GM12892 (cell line): ENCODE measurements around the gene NFIX.

Source experiments
- POLR2A ChIP-seq: IDR thresholded peaks from 2 replicates; pipeline ENCODE4 v1.6.1; 2011; ENCODE audit warnings: low read depth, low read length, control low read depth
- POLR2AphosphoS5 ChIP-seq: IDR thresholded peaks from 2 replicates; pipeline ENCODE4 v1.6.1; 2011; ENCODE audit warnings: low read depth, low read length, control low read depth
- TAF1 ChIP-seq: IDR thresholded peaks from 2 replicates; pipeline ENCODE4 v1.6.1; 2011; ENCODE audit warnings: low read depth, mild to moderate bottlenecking, control low read depth, low read length, borderline replicate concordance

- TF ChIP-seq POLR2A (no peak), TAF1 (no peak), POLR2AphosphoS5 (no peak)
Observed at GRCh38 chr19:13071444-13072187, 76.3 kb downstream of the NFIX start.
